ENCODE measurements around the gene NCAPD2. TPM values are rescaled to one million over a fixed set of nuclear protein-coding genes. Genes with fewer than 3 reads are reported as not detected.

NCAPD2 gene
- total RNA-seq, 1 experiment from 2014 or later: 114 TPM

- Histone ChIP-seq H3K27me3 (ENCODE audit: insufficient read depth, low read length) (no peaks in the 10 kb centered on the region), H2AFZ (ENCODE audit: low read length) (no peak within 1 kb of the TSS), H2BK12ac (ENCODE audit: insufficient read length, low read depth, low read length) (no peak within 1 kb of the TSS), H3K14ac (ENCODE audit: insufficient read depth, low read length) (peak within 1 kb of the TSS; percentile 100), H2BK120ac (ENCODE audit: low read depth, low read length, poor library complexity, severe bottlenecking) (no peak within 1 kb of the TSS), H3K23me2 (ENCODE audit: insufficient read length, low read depth, low read length, poor library complexity, severe bottlenecking) (peaks cover 18% of the 10 kb centered on the region), H4K5ac (ENCODE audit: insufficient read length, low read depth, low read length) (peak within 1 kb of the TSS; percentile 45), H2AK5ac (ENCODE audit: insufficient read length, low read length) (no peak within 1 kb of the TSS), H3K9me3 (ENCODE audit: control insufficient read depth, low read depth, low read length) (no peaks in the 10 kb centered on the region), H2BK5ac (ENCODE audit: insufficient read length, low read length) (peak within 1 kb of the TSS; percentile 62), H3K56ac (ENCODE audit: insufficient read length, low read depth, low read length) (no peak within 1 kb of the TSS), H3T11ph (ENCODE audit: low read length) (peak within 1 kb of the TSS; percentile 30), H3K9ac (ENCODE audit: extremely low read depth, insufficient read length, low read length) (peak within 1 kb of the TSS; percentile 97), H3K27ac (ENCODE audit: insufficient read length, low read depth, low read length) (peak within 1 kb of the TSS; percentile 75), H4K8ac (replicated peaks; ENCODE audit: insufficient read length, low read depth, low read length) (peak within 1 kb of the TSS; percentile 17), H2BK20ac (ENCODE audit: low read depth, low read length, poor library complexity, severe bottlenecking) (no peak within 1 kb of the TSS), H2BK15ac (ENCODE audit: low read depth, low read length) (no peak within 1 kb of the TSS), H3K4me2 (ENCODE audit: insufficient read depth, insufficient read length, low read length) (peak within 1 kb of the TSS; percentile 73), H3K79me1 (ENCODE audit: insufficient read depth, low read depth, low read length, poor library complexity, severe bottlenecking) (no peaks in the 10 kb centered on the region), H3K4ac (ENCODE audit: low read depth, low read length) (no peak within 1 kb of the TSS; the same call in 1 of the 2 replicates), H3K23ac (ENCODE audit: insufficient read length, low read depth, low read length) (no peak within 1 kb of the TSS), H4K20me1 (ENCODE audit: control insufficient read depth, insufficient read depth, insufficient read length) (no peaks in the 10 kb centered on the region), H3K4me1 (ENCODE audit: insufficient read depth, low read length) (no peaks in the 10 kb centered on the region; the same call in 1 of the 2 replicates), H3K79me2 (ENCODE audit: insufficient read depth, low read length) (peaks cover 9% of the 10 kb centered on the region; the same call in 1 of the 2 replicates), H3K18ac (ENCODE audit: insufficient read length, low read depth, low read length) (peak within 1 kb of the TSS; percentile 100), H4K91ac (ENCODE audit: insufficient read length, low read depth, low read length) (no peak within 1 kb of the TSS)
- peak within 1 kb of the TSS; percentile 92 to 97 for H3K4me3 Mint-ChIP-seq
- no CpG with 5 or more reads among the region's 62 CpGs for WGBS (ENCODE audit: extremely low coverage, insufficient read length, low lambda C conversion rate)
- no peaks in the 10 kb centered on the region; a peak in 1 of 5 replicates for H3K9me3 Mint-ChIP-seq
- peaks cover 32 to 39% of the 10 kb centered on the region in 2 experiments for H3K4me1 Mint-ChIP-seq
- H3K27me3 Mint-ChIP-seq (ENCODE audit: low read depth): peaks cover 5% of the 10 kb centered on the region; the same call in 1 of the 2 replicates
- TF ChIP-seq CTCF (conservative IDR thresholded peaks at IDR 0.05): no peak
- peaks cover 57 to 76% (median 68%) of the 10 kb centered on the region in 3 experiments for H3K36me3 Mint-ChIP-seq (ENCODE audit: insufficient read depth in 1 of 3, low read depth in 3 of 3)
- peak; percentile 97 for DNase-seq
- peak within 1 kb of the TSS; percentile 99 to 100 (median 100) for H3K27ac Mint-ChIP-seq
Observed at GRCh38 chr12:6533923-6534694, 40.2 kb downstream of the NCAPD2 start, which contains the start of gene GAPDH. Gene GAPDH, plus strand, starts transcription at chr12:6534517. Its CDS starts 316 bp downstream, at chr12:6534833.

Measured in H9 (cell line).